T-helper 9 cell (primary cell): ENCODE results near the gene PPARGC1A.

Experiments used
- DNase-seq: peaks from one replicate; pipeline ENCODE4 v3.0.0-alpha.2; 2020

Gene PPARGC1A

GRCh38 chr4:23766344-23766743, 123.5 kb downstream of the PPARGC1A start:
- DNase-seq: no peak

DNA sequence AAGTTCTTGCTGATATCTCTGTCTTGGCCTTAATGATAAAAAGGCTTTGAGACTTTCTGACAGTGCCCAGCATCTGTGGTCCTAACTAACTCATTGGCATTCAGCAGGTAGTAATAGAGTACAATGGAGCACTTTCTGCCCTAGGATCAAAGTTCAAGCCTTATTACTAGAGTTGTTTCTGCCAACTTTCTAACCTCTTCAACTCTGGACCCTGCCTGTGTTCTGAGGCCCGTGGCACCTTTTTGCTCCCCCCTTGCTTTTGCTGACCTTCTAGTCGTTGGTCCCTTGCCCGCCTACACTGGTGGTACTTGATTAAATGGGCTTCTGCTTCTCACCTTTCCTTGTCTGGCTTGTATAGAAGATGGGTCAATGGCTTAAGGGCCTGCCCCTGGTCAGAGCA, 126.3 kb downstream of the PPARGC1A start:
- no peak for DNase-seq

DNA sequence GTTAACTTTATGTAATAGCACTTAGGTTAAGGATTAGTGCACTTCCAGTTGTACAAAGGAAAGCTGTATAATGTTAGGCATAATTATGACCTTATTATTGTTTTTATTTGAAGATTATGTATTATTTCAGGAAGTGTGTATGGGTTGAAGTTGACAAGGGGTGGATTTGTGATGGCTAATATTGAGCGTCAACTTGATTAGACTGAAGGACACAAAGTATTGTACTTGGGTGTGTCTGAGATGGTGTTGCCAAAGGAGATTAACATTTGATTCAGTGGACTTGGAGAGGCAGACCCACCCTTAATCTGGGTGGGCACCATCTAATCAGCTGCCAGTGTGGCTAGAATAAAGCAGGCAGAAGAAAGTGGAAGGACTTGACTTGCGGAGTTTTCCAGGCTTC, 127.3 kb downstream of the PPARGC1A start:
- DNase-seq: no peak

DNA sequence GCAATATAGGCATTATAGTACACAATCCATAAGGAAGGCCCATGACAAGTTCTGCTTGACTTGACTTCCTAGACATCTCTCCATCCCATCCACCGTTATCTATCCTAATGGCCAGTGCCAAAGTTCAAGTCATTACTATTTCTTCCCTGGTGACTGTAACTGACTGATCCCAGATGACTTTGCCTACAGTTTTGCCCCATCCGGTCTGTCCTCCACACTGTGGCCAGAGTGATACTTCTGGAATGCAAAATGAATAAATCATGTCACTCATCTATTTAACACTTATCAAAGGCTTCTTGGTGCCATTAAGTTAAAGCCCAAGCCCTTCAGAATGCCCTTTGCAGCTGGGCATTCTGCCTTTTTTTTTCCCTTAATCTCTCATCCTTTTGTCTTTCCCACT, 130.8 kb downstream of the PPARGC1A start:
- no peak for DNase-seq

DNA sequence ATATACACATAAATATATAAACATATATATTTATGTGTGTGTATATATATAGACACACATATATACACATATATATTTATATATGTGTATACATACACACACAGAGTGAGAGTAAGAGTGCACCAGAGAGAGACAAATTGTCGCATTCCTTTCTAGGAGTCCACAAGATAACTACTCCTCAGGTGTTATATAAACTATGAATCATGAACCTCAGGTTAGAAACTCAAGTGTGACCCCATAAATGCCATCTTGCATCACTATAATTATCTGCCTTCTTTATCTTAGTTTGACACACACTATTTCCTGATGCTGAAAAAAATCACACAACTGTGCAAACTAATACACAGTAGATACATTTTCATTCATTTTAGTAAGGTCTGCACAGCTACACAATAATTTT, 135.2 kb downstream of the PPARGC1A start:
- no peak for DNase-seq

DNA sequence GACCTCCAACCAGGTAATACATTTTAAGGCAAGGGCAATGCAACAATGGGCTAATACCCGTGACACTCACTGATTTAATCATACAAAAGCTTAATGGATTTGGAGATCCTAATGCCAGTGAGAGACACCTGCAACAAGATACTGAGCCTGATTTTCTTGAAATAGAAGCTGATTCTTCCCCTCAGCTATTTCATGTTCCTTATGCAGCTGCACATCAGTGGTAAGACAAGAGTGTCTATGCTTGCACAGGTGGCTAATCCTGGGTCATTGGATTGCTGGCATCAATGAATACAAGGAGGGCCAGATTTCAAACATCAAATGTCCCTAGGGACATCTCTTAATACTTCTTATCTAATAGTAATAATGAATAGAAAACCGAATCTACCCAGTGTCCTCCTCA, 139.7 kb downstream of the PPARGC1A start:
- DNase-seq: no peak

- no peak for DNase-seq
These were observed 142.5 kb downstream of the PPARGC1A start for GRCh38 chr4:23747281-23747735.

DNA sequence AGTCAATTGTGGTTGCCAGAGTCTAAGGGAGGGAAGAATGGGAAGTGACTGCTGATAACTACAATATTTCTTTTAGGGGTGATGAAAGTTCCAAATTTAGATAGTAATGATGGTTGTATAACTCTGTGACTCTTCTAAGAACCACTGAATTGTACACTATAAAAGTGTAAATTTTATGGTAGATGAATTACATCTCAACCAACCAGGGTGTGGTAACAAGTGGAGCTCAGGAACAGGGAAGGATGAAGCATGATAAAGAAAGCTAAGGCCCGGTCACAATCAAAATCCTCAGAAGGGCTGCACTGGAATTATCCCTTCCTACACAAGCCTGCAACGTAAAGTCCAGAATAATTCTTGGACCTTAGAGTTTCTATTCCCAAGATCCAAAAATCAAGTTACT, 143.2 kb downstream of the PPARGC1A start:
- DNase-seq: no peak

DNA sequence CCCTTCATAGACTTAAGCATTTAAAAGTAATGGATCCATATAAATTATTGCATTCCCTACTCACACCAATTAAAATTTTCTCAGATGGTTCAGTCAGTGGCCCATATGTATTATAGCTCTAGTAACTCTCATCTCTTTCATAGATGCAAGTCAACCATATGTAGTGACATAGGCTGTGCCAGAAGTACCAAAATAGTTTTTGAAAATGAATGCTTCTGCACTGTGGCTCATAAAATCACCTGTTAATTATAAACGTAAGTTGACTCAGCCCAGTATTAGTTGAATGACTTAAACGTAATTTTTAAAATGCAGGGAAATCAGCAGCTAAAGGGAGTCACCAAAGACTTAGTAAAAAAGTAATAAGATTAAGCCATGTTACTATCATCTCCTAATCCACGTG, 143.8 kb downstream of the PPARGC1A start:
- DNase-seq: no peak

DNA sequence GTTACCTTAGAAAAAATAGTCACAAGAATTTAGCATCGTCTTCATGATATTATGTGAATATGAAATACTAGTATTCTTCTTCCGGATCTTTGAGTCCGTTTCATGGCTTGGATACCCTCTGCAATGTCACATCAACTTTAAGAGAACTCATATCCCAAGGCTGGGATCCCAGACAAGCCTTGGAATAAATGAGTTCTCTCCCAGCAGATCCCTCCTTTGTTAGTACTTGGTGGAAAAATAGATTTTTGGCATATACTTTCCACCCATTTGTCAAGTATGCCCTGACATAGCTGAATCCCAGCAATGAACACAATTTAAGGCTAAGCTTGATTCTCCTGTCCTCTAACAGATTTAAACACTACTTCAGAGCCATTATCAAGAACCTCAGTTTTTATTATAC, 144.5 kb downstream of the PPARGC1A start:
- DNase-seq: no peak
